ENCODE measurements around the gene GBA3. TPM values are rescaled to one million over a fixed set of nuclear protein-coding genes. Genes with fewer than 3 reads are reported as not detected.

GBA3 gene
- total RNA-seq, 1 donor = not detected

- TF ChIP-seq CTCF (IDR thresholded peaks at IDR 0.05; ENCODE audit: insufficient read depth, low read length) = no peak
- DNase-seq (ENCODE audit: low read depth) = no peak
- H3K4me3 ChIP-seq (ENCODE audit: low read depth, low read length) = no peak overlapping the region
Measured at GRCh38 chr4:22787753-22788375, 95.1 kb downstream of the GBA3 start.

GRCh38 chr4:22790631-22791030, 97.9 kb downstream of the GBA3 start:
- DNase-seq (ENCODE audit: low read depth) = no peak
- TF ChIP-seq CTCF (IDR thresholded peaks at IDR 0.05; ENCODE audit: insufficient read depth, low read length) = no peak
- no peak overlapping the region for H3K4me3 ChIP-seq (ENCODE audit: low read depth, low read length)

- no peak for DNase-seq (ENCODE audit: low read depth)
- no peak overlapping the region for H3K4me3 ChIP-seq (ENCODE audit: low read depth, low read length)
- no peak for TF ChIP-seq CTCF (IDR thresholded peaks at IDR 0.05; ENCODE audit: insufficient read depth, low read length)
Measured at GRCh38 chr4:22794732-22795131, 102.0 kb downstream of the GBA3 start.

- no peak for TF ChIP-seq CTCF (IDR thresholded peaks at IDR 0.05; ENCODE audit: insufficient read depth, low read length)
- no peak overlapping the region for H3K4me3 ChIP-seq (ENCODE audit: low read depth, low read length)
- DNase-seq (ENCODE audit: low read depth) = no peak
Measured at GRCh38 chr4:22801391-22801790, 108.7 kb downstream of the GBA3 start.

- H3K4me3 ChIP-seq (ENCODE audit: low read depth, low read length) = no peak overlapping the region
- no peak for TF ChIP-seq CTCF (IDR thresholded peaks at IDR 0.05; ENCODE audit: insufficient read depth, low read length)
- no peak for DNase-seq (ENCODE audit: low read depth)
Measured at GRCh38 chr4:22802876-22803275, 110.1 kb downstream of the GBA3 start.

GRCh38 chr4:22803512-22803911, 110.8 kb downstream of the GBA3 start:
- DNase-seq (ENCODE audit: low read depth) = no peak
- H3K4me3 ChIP-seq (ENCODE audit: low read depth, low read length) = no peak overlapping the region
- no peak for TF ChIP-seq CTCF (IDR thresholded peaks at IDR 0.05; ENCODE audit: insufficient read depth, low read length)

- no peak for TF ChIP-seq CTCF (IDR thresholded peaks at IDR 0.05; ENCODE audit: insufficient read depth, low read length)
- no peak for DNase-seq (ENCODE audit: low read depth)
Measured at GRCh38 chr4:22814906-22815305, 122.2 kb downstream of the GBA3 start.

More at GRCh38 chr4:22814906-22815305, 122.2 kb downstream of the GBA3 start:
- H3K4me3 ChIP-seq (ENCODE audit: low read depth, low read length) = no peak overlapping the region
